M059J (cell line): ENCODE results near the gene DPYSL3. TPM values are rescaled to one million over a fixed set of nuclear protein-coding genes. Genes with fewer than 3 reads are reported as not detected.

Source experiments
- DNase-seq: peaks from one replicate; pipeline ENCODE4 v3.0.0-alpha.2; 2012; ENCODE audit warnings: low read depth
- total RNA-seq: library from RNA; depleted of rRNA; stranded (reverse); fragments of >200 nt; shearing (Covaris generic); gene quantifications from 2 replicates; pipeline ENCODE4 v1.2.3, GENCODE V29; 2014

Gene DPYSL3
- total RNA-seq, 1 experiment from 2014 or later: 88.2 TPM

DNA sequence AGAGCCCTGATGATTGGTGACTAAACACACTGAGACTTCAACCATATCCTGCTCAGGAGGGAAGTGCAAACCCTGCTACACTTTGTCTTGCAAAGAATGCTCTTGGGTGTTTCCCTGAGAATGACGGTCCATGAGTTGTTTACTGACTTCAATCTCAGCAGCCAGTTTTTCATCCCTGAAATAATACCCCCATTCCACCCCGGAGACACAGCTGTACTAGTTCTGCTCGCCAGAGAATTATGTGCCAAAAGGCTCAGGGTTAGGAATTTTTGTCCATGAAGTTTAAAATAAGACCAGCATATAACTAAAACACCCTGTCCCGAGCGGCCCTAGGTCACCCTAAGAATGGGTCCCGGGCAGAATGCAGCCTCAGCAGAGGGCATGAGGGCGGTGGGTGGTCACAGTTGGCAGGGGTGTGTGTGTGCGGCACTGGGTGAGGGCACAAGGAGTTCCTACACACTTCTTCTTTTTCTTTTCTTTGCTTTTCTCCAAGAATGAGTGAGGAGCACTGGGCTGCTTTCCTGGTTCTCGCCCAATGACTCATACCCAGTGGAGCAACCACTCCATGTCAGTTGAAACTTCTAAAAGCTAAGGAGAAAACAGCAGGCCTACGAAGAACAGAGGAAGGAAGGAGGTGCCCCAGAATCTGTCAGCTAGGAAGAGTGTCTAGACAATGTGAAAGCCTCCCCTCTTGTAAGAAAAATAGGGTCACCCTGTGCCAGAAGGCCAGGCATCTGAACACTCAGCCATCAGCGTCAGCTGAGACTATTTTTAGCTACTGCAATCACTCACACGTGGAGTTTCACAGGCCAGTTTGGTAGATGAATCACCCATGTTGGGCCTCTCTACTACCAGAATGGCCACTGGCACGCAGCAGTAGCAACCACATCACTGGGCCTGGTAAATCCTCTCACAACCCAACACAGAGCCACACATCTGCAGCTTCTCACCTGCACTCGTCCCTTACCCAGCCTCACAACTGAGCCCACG is 105.9 kb downstream of the DPYSL3 start:
- DNase-seq: peak; percentile 96

DNA sequence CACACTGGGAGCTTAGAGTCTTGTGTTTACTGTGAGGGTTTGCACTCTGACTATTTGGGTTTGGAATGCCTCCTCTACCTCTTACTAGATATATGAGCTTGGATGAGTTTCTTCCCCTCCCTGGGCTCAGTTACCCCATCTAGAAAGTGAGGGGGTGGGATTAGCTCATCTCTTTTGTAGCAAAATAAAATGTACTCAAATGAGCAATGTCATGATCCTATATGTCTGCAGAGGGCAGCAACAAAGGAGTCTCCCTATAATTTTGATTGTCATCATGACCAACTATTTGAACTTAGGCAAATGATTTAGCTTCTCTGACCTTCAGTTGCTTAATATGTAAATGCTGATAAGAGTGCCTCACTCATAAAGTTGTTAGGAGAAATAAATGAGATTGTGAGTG is 109.0 kb downstream of the DPYSL3 start:
- no peak for DNase-seq

DNA sequence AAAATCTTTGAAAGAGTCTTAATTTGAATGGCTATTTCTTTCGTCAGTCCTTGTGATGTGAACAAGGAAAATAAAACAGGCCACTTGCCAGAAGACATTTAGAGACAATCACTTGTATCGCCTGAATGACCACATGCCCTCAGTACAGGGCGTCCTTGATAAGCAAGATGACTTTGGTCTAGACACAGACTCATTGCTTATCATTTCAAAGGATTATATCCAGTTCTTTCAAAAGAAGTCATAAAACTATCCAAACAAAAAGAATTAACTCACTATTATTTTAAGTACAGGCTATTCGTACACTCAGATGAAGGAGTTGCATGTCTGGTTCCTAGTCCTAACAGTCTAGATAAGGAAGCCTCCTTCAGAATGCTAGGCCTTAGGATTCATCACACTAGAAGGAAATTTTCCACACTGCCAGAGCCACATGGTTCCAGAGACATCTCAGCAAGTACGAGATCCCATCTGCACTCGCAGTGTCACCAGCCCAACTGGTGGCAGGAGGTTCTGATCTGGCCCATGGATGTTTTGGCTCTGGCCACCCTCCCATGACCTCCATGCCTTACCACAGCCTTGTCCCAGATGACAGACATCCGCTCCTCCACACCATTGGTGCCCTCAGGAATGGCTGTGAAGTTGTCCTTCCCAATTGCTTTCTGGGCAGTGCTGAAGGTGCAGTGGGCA is 109.6 kb downstream of the DPYSL3 start:
- DNase-seq: no peak

DNA sequence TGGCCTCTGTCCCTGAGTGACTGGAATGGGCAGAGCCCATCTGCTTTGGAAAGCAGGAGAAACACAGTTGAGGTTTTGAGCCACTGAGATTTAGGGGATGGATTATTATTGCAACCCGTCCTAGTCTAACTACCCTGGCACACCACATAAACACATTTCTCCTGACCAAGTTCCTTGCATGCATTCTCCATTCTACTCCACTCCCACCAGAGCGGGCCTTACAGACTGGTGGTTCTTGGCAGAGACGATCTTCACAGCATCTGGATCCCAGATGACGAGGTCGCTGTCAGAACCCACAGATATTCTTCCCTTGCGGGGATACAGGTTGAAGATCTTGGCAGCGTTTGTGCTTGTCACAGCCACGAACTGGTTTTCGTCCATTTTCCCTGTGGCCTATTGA is 111.0 kb downstream of the DPYSL3 start:
- DNase-seq: no peak

DNA sequence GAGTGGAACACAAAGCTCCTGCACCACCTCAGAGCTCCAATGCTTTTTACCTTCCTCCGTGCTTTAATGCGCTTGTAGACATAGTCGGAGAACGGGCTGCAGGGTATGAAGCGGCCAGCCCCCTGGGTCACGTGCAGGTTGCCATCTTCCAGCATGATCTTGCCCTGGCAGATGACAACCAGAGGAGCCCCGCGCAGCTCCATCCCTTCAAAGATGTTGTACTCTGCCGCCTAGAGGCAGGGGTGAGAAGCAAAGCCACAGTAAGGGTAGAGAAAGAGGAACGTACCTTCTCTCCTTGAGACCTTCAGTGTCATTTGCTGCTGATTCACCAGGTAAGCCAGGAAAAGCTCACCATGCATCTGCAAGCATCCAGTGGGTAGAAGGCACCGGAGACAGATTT is 112.3 kb downstream of the DPYSL3 start:
- DNase-seq: no peak

DNA sequence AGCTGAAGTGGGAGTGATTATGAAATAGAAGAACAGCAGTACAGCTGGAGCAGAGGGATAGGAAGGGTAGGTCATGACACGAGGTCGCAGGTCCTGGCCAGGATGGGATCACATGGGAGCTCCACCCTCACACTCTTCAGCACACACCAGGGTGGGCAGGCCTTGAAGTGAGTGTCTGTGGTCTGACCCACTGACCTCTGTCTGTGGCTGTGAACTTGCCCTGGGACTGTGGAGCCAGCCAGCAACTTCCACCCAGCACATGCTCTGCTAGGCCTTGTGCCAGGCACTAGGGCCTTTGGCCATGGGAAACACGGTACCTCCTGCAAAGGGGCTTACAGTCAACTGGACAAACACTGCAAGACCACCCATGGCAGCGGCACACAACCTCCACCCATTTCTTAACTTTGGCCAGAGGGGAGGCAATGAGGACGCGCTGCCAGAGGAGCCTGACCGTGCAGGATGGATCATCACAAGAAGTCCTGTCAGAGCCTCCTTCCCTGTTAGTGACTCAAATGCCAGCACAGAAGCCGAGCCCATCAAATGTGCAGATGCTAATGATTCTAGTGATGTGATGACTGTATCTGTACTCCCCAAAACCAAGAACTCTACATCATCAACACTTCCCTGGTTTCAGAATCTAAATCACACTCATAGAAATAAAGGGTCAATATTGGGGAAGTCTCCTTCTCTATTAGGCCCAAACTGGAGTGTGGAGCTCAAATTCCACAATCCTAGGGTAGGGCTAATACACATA is 113.6 kb downstream of the DPYSL3 start:
- DNase-seq: no peak

DNA sequence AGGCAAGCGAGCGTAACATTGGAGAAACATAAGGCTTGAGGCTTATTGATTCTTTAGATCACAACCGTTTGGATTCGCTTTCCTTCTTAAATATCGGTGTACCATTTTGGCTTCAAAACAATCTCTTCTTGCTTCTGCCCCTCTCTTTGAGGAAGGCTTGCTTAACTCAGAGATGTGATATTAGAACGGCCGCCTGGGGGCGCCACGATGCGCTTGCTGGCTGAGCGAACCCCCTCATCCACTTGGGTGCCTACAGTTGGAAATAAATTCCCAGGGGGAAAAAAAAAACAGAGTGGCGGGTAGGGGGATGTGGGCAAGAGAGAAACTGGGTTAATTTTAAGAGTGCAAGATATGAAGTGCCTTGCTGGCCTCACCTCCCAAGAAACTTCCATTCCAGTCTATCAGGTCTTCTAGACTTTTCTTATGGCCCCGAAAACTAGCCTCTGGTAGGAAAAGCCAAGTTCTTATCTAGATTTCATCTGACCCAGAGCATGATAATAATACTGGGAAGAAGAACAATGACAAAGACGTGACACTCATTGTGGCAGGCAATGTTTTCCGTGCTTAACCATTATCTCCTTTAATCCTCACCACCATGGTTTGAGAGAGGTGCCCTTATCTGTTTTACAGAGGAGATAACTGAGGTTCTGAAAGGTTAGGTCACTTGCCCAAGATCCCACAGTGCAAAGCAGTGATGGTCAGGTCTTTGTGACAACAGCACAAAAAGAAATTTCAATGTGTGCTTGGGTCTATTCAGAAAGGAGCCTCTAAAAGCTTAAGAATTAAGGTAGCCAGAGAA is 115.8 kb downstream of the DPYSL3 start:
- no peak for DNase-seq

DNA sequence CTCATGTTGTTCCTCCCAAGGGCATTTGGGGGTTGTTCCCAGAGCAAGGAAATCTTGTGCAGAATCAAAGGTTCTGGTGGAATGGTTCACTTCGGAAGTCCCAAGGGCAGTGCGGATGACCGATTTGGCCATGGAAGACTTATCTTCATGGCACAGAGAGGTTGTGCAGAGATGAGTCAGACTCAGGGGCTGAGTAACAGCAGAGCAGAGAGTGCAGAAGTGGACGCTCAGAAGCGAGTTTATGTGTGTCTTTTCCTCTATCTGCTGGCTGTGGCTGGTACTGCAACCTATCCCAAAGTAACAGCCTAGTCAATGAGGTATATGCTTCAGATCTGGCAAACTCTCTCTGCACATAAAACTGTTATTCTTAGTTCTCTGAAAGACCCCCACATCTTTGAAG is 118.1 kb downstream of the DPYSL3 start:
- DNase-seq: peak; percentile 67

DNA sequence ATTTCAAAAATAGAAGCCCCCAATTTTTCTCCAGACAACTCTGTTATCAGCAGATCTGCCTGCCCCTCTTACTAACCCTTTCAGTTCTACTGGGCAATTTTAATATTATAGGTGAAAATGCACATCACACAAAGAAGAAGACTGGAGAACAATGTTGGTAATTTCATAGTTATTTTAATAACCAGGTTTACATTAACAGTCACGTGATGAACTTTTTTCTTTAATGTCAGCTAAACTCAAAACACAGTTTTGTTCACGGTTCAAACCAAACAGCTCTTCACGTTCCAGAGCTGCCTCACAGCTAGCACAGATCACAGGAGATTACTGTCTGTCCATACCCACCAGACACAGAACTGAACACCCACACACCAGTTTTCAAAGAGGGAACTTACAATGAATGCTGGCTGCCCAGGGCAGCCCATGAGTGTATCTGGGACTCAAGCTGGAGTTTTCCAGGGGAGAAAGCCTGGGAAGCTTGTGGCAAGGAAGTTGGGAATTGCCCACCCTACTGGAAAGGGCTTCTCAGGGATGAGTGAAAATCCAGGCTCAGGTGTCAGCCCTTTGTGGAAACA is 119.1 kb downstream of the DPYSL3 start:
- no peak for DNase-seq

DNA sequence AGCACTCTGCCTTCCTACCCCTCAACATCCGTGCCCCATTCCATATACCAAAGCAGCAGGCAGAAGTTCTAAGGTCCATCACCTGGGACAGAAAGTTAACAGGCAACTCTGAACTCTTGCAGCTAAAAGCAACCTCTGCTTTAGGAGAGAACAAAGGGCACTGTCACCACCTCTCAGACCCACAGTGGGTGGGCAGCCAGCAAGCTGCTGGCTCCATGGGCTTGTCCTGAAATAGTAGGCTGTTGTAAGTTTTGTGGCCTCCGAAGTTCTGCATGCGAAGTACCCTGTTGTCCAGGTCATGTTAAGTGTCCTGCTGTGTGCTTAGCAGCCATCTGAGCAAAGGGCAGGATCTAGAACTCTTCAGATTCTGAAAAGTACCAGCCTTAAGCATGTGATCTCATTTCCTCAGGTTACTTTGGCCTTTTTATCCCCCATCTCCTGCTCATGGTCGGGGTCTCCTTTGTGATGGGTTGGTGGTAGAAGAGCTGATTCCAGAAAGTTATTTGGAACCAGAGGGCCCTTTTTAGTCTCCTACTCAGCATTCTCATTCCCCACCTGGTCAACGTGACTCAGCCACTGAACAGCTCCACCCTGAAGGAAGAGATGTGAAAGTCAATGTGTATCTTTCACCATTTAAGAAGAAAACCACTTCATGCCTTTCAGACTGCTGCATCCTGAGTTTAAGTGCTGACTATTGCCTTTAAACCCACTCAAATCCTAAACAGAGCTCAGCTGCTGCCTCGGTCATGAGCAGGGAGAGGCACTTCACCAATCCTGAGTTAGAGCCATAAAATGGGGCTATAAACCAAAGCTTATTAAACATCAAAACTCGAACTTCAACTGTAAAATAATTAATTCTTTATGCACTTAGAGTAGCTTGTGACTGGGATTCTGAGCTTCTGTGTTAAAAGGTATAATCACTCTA is 121.4 kb downstream of the DPYSL3 start:
- no peak for DNase-seq

DNA sequence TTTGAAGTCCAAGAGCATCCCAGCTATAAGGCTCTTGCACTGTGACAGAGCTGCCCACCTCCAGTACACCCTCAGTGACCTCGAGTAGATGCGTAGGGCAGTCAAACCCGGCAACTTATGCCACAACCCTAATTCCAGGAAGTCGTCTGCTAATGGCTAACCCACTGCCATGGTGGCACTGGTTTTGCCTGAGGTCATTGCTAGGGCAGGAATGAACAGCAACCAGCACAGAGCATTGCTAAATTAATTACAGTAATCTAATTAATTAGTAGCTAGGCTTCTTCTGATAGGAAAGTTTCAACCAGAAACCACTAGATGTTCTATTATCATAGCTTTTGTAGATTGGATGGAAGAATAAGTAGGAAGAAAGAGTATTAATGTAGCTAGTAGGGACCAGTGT is 122.8 kb downstream of the DPYSL3 start:
- no peak for DNase-seq

DNA sequence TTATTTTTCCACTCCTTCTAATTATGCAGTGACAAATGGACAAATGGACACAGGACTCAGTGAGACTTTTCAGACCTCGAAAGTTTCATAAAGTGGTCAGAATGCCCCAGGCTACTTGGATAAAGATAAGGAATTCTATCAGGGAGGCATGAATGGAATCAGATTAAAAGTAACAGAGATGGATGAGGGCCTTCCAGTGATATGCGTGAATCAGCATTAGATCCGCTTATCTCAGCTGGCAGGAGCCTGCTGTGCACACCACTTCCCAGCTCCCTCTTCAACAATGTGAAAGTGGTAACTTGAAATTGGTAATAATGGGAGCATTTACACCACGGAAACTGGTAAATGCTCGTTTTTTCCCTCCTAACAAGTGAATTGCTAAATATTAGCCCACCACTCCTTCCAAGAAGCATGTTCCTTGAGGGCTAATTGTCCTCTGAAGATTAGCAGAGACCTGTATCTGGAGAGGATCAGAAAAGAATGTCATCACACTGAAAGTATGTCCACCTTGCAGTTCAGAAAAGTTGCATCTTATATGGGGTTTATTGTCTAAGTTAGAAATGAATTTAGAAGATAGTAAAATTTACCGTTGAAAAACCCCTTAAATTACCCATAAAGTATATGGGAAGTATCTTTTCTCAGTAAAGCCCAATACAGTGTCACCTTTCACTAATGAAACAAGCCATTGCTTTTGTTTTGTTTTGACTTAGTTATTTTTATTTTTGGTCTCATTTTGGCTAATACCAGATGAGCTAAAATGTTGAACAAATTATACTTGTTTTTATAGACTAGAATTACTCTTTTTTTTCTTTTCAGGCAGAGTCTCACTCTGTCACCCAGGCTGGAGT is 125.3 kb downstream of the DPYSL3 start:
- DNase-seq: no peak

DNA sequence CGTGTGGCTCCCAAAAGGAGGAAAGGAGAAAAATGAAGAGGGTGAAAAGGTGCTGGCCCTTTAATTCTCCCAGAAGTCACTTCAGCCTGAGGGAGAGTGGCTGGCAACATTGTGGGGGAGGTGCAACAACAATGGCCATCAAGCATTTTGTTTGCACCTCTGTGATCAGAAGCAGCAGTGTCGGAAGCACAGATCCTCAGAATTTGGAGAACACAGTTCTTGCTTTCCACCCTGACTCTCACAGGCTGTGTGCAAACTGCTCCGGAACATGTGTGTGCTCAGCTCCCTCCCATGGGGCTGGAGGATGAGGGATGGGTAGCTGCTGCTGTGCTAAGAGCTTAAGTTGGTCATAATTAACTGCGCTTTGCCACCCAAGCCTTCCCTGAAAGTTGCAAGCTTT is 127.1 kb downstream of the DPYSL3 start:
- no peak for DNase-seq

DNA sequence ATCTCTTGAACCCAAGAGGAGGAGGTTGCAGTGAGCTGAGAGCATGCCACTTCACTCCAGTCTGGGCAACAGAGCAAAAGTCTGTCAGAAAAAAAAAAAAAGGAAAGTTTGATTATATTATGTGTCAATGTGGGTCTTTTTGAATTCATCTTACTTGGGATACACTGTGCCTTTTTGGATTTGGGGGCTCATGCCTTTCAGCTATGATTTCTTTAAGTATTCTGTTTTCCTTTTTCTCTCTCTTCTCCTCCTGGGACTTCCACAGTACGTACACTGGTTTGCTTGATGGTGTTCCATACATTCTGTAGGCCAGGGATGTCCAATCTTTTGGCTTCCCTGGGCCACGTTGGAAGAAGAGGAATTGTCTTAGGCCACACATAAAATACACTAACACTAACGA is 128.3 kb downstream of the DPYSL3 start:
- no peak for DNase-seq

DNA sequence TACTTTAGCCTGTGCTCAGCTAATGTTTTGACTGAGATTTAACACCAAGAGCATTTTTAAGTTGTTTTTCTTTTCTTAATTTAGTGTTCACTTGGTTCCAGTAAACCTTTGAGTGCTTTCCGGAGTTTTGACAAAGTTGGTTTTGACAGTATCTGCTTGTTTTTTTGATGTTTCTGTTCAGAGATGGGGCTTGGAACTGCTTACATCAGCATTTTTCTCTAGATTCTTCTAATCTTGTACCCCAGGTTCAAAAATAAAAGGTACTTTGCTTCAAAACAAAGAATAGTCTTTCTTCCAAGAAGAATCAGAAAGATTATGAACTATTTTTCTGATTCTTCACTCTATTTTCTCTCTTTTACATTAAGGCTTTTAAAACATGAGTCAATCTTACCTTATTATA is 132.2 kb downstream of the DPYSL3 start:
- DNase-seq: no peak

DNA sequence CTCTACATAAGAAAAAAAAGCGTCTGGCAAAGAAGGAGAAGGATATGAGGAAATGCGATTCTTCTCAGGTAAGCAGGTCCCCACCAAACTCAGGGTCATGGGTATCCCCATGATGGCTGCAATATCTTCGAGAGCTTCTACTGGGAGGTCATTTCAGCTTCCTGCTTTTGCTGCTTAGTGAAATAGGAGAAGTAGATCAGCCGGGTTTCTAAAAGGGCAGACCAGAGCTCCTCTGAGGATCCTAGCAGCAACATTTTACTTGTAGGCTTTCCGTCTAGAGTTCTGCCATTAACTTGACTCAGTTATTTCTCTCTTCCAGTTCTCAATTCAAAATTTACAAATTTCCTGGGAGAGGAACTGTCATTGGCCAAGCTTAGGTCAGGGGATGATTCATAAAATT is 134.7 kb downstream of the DPYSL3 start:
- no peak for DNase-seq

DNA sequence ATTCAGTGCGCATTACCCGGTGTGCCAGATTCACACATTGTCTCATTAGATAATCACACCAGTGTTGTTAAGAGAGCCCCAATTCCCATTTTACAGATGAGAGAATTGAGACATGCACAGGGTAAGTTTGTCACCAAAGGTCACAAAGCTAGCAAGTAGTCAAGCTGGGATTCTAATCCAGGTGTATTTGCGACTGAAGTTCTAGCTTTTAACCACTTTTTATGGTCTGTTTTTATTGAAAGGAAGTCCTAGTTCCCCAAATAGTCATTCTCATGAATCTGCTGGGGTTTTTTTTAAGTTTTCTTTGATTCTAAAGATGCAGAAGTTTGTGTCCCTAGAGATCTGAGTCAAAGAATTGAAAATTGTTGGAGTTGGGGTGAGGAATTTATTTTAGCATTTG is 136.5 kb downstream of the DPYSL3 start:
- no peak for DNase-seq

DNA sequence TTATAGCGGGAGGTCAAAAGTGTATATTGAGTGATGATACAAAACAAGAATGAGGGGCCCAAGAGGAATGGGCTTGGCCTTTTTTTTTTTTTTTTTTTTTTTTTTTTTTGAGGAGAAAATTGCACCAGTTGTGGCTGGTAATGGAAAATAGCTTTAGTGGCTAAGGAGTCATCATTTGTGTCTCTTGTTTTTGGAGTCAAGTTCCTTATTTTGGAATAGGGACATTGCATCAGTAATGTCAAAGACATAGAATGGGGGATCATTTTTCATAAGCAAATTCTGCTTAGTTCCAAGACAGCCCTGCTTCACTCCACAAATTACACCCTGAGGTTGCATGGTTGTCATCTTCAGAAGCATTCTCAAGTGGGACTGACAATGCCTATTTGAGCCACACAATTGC is 137.7 kb downstream of the DPYSL3 start:
- DNase-seq: no peak

DNA sequence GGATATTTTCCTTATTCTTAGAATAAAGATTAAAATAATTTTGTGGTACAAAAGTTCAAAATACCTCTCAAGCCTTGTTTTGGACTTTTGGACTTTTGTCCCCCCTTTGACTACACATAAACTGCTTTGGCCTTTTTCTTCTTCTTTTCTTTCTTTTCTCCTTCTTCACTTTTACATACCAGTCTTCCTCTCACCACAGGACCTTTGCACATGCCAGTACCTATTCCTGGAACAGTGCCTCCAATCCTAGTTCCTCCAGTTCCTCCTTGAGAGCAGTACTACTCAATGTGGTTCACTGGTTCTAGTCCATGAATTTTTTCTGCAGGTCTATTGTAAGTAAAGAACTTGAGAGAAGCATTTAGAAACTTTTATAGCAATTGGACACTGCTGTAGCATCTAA is 138.6 kb downstream of the DPYSL3 start:
- no peak for DNase-seq
